Activated CD8-positive, alpha-beta memory T cell treated with anti-CD3 and anti-CD28 coated beads, Interleukin-2, amount 10 ng/mL, durations not matched to agents 7 days and 5 days (primary cell): ENCODE measurements around the gene LZTR1. TPM values are rescaled to one million over a fixed set of nuclear protein-coding genes. Genes with fewer than 3 reads are reported as not detected.
A peak's percentile ranks its signal among the peaks of the same experiment; 100 is the strongest.

ENCODE experiments used
- ATAC-seq: fragments of 150-1000 bp; cut with Tn5 transposase; one replicate; pipeline ENCODE4 v1.10.0; 2021; ENCODE audit warnings: moderate library complexity
- CTCF ChIA-PET: fragments of 350-600 bp; sonication (Branson Sonifier 250); formaldehyde crosslinking; loops from one replicate; lab custom pipeline; 2021; ENCODE audit warnings: antibody characterized with exemption; lab: Charles Lee
- DNase-seq: peaks from one replicate; pipeline ENCODE4 v3.0.0-alpha.2; 2020
- H3K27ac Mint-ChIP-seq: one replicate; pipeline ENCODE4 v1.8.0; 2021; ENCODE audit warnings: mild to moderate bottlenecking, mixed read lengths
- H3K27me3 Mint-ChIP-seq: one replicate; pipeline ENCODE4 v1.8.0; 2021; ENCODE audit warnings: mixed read lengths
- H3K36me3 Mint-ChIP-seq: one replicate; pipeline ENCODE4 v1.8.0; 2021; ENCODE audit warnings: mild to moderate bottlenecking, mixed read lengths
- H3K4me1 Mint-ChIP-seq: one replicate; pipeline ENCODE4 v1.8.0; 2021; ENCODE audit warnings: mixed read lengths
- H3K4me3 Mint-ChIP-seq: one replicate; pipeline ENCODE4 v1.8.0; 2021; ENCODE audit warnings: mild to moderate bottlenecking, moderate library complexity, mixed read lengths
- H3K9me3 Mint-ChIP-seq: one replicate; pipeline ENCODE4 v1.8.0; 2022; ENCODE audit warnings: low read depth, mixed read lengths
- total RNA-seq, 2 experiments: library from RNA; stranded (reverse); gene quantifications; one replicate each; pipeline ENCODE4 v1.2.3, GENCODE V29; 2021

LZTR1 gene
- total RNA-seq, 2 experiments from 2014 or later: 69.3 to 78.0 TPM

- no peak overlapping the region for H3K27ac Mint-ChIP-seq
- ATAC-seq (no peak), DNase-seq (no peak)
- no peak overlapping the region for H3K4me3 Mint-ChIP-seq
- H3K36me3 Mint-ChIP-seq: no peaks in the 10 kb centered on the region
- CTCF ChIA-PET: interaction anchor here (0.8 to 5.0 kb wide), 2 partner anchors 8 to 14 kb away, joined by 5 to 22 read pairs; partner anchors contain the start of gene THAP7
- peaks cover 16% of the 10 kb centered on the region for H3K4me1 Mint-ChIP-seq
- H3K9me3 Mint-ChIP-seq: no peaks in the 10 kb centered on the region
- peaks cover 6% of the 10 kb centered on the region for H3K27me3 Mint-ChIP-seq
Observed at GRCh38 chr22:21016644-21017420, 34.7 kb downstream of the LZTR1 start.

GRCh38 chr22:21018314-21018713, 36.2 kb downstream of the LZTR1 start:
- CTCF ChIA-PET: interaction anchor here (1.4 to 5.0 kb wide), 2 partner anchors 15 to 57 kb away, joined by 4 to 22 read pairs; partner anchors contain the start of gene THAP7
- H3K27ac Mint-ChIP-seq: no peak overlapping the region
- DNase-seq (no peak), ATAC-seq (no peak)
- no peaks in the 10 kb centered on the region for H3K9me3 Mint-ChIP-seq
- H3K36me3 Mint-ChIP-seq: no peaks in the 10 kb centered on the region
- H3K27me3 Mint-ChIP-seq: peaks cover 6% of the 10 kb centered on the region
- no peak overlapping the region for H3K4me3 Mint-ChIP-seq
- peaks cover 16% of the 10 kb centered on the region for H3K4me1 Mint-ChIP-seq

GRCh38 chr22:21020802-21021429, 38.8 kb downstream of the LZTR1 start:
- CTCF ChIA-PET: interaction anchor here (0.8 to 5.0 kb wide), 10 partner anchors 18 to 200 kb away, joined by 3 to 22 read pairs (median 3); partner anchors contain the start of genes LRRC74B and THAP7
- Mint-ChIP-seq H3K27ac (no peak overlapping the region), H3K9me3 (no peaks in the 10 kb centered on the region), H3K36me3 (peaks cover 2% of the 10 kb centered on the region), H3K4me3 (no peak overlapping the region), H3K27me3 (peaks cover 6% of the 10 kb centered on the region), H3K4me1 (peaks cover 15% of the 10 kb centered on the region)
- DNase-seq: peak; percentile 58
- ATAC-seq: peak; percentile 51

- Mint-ChIP-seq H3K27me3 (peaks cover 4% of the 10 kb centered on the region), H3K4me1 (peaks cover 18% of the 10 kb centered on the region), H3K4me3 (no peak overlapping the region), H3K9me3 (no peaks in the 10 kb centered on the region), H3K27ac (no peak overlapping the region), H3K36me3 (peaks cover 2% of the 10 kb centered on the region)
- CTCF ChIA-PET: no interaction called here
- DNase-seq (no peak), ATAC-seq (no peak)
Observed at GRCh38 chr22:21022507-21022906, 40.4 kb downstream of the LZTR1 start.

GRCh38 chr22:21022955-21023614, 41.0 kb downstream of the LZTR1 start:
- CTCF ChIA-PET: interaction anchor here (2.3 kb wide), 1 partner anchor 80 kb away, joined by 5 read pairs; no protein-coding TSS in a partner anchor
- H3K4me1 Mint-ChIP-seq: peaks cover 18% of the 10 kb centered on the region
- H3K27ac Mint-ChIP-seq: no peak overlapping the region
- ATAC-seq (no peak), DNase-seq (no peak)
- H3K27me3 Mint-ChIP-seq: peaks cover 4% of the 10 kb centered on the region
- H3K9me3 Mint-ChIP-seq: no peaks in the 10 kb centered on the region
- H3K4me3 Mint-ChIP-seq: no peak overlapping the region
- H3K36me3 Mint-ChIP-seq: peaks cover 2% of the 10 kb centered on the region

GRCh38 chr22:21025266-21025665, 43.2 kb downstream of the LZTR1 start:
- DNase-seq: peak; percentile 80
- peak overlapping the region; percentile 58 for H3K27ac Mint-ChIP-seq
- ATAC-seq: peak; percentile 63
- peaks cover 18% of the 10 kb centered on the region for H3K4me1 Mint-ChIP-seq
- CTCF ChIA-PET: interaction anchor here (0.6 to 2.3 kb wide), 6 partner anchors 9 to 77 kb away, joined by 3 to 5 read pairs (median 4); partner anchors contain the start of genes P2RX6 and THAP7
- H3K27me3 Mint-ChIP-seq: peaks cover under 1% of the 10 kb centered on the region
- no peak overlapping the region for H3K4me3 Mint-ChIP-seq
- no peaks in the 10 kb centered on the region for H3K9me3 Mint-ChIP-seq
- peaks cover 2% of the 10 kb centered on the region for H3K36me3 Mint-ChIP-seq

GRCh38 chr22:21025763-21026755, 44.0 kb downstream of the LZTR1 start:
- Mint-ChIP-seq H3K4me3 (no peak overlapping the region), H3K4me1 (peaks cover 18% of the 10 kb centered on the region), H3K36me3 (peaks cover 2% of the 10 kb centered on the region), H3K9me3 (no peaks in the 10 kb centered on the region), H3K27me3 (peaks cover 6% of the 10 kb centered on the region), H3K27ac (peak overlapping the region; percentile 58)
- CTCF ChIA-PET: interaction anchor here (0.9 to 2.3 kb wide), 2 partner anchors 10 to 77 kb away, joined by 3 to 5 read pairs; no protein-coding TSS in a partner anchor
- no peak for ATAC-seq
- no peak for DNase-seq

- Mint-ChIP-seq H3K9me3 (no peaks in the 10 kb centered on the region), H3K27ac (no peak overlapping the region), H3K27me3 (peaks cover 12% of the 10 kb centered on the region), H3K36me3 (peaks cover 2% of the 10 kb centered on the region), H3K4me3 (no peak overlapping the region), H3K4me1 (peaks cover 18% of the 10 kb centered on the region)
- CTCF ChIA-PET: interaction anchor here (0.6 kb wide), 1 partner anchor 111 kb away, joined by 3 read pairs; no protein-coding TSS in a partner anchor
- ATAC-seq: no peak
- DNase-seq: no peak
Observed at GRCh38 chr22:21026783-21027692, 44.9 kb downstream of the LZTR1 start.

GRCh38 chr22:21028277-21029251, 46.5 kb downstream of the LZTR1 start:
- Mint-ChIP-seq H3K27me3 (peaks cover 19% of the 10 kb centered on the region), H3K4me1 (peaks cover 28% of the 10 kb centered on the region), H3K9me3 (no peaks in the 10 kb centered on the region), H3K27ac (no peak overlapping the region), H3K36me3 (peaks cover 2% of the 10 kb centered on the region), H3K4me3 (no peak overlapping the region)
- ATAC-seq (no peak), DNase-seq (no peak)
- CTCF ChIA-PET: no interaction called here

- CTCF ChIA-PET: no interaction called here
- Mint-ChIP-seq H3K27me3 (peaks cover 25% of the 10 kb centered on the region), H3K4me3 (no peak overlapping the region), H3K36me3 (peaks cover 2% of the 10 kb centered on the region), H3K27ac (no peak overlapping the region), H3K4me1 (peaks cover 29% of the 10 kb centered on the region), H3K9me3 (no peaks in the 10 kb centered on the region)
- DNase-seq: no peak
- ATAC-seq: no peak
Observed at GRCh38 chr22:21029486-21030025, 47.5 kb downstream of the LZTR1 start.
